Neutrophil (primary cell): Measurements from ENCODE around the gene ABCD4.

Experiments used
- H3K27ac ChIP-seq: fragments of 200-600 bp; sonication (generic); 2 replicates; pipeline ENCODE4 v1.5.1; 2016; ENCODE audit warnings: mild to moderate bottlenecking, moderate library complexity
- H3K27me3 ChIP-seq: fragments of 200-600 bp; sonication (generic); 2 replicates; pipeline ENCODE4 v1.6.0; 2016; ENCODE audit warnings: mild to moderate bottlenecking
- H3K36me3 ChIP-seq: fragments of 200-600 bp; sonication (generic); 2 replicates; pipeline ENCODE4 v1.5.1; 2017
- H3K4me1 ChIP-seq, 2 experiments: fragments of 200-600 bp in 1 of 2; sonication (generic) in 1 of 2; 1 replicate in 1 of 2; 2 replicates in 1 of 2; pipeline versions ENCODE4 v1.5.1 to v1.6.1; 2013 to 2016; ENCODE audit warnings: low read depth in 1 of 2, low read length in 1 of 2, mild to moderate bottlenecking in 1 of 2, moderate library complexity in 1 of 2; ENCODE audit not compliant: control insufficient read depth in 1 of 2, insufficient read depth in 1 of 2
- H3K4me3 ChIP-seq, 2 experiments: fragments of 200-600 bp in 1 of 2; sonication (generic) in 1 of 2; 1 replicate in 1 of 2; 2 replicates in 1 of 2; pipeline ENCODE4 v1.5.1; 2013 to 2016; ENCODE audit warnings: low read depth in 1 of 2, low read length in 1 of 2, mild to moderate bottlenecking in 1 of 2, moderate library complexity in 1 of 2
- H3K9me3 ChIP-seq: fragments of 200-600 bp; sonication (generic); 2 replicates; pipeline ENCODE4 v1.5.1; 2016
- CTCF ChIP-seq: fragments of 200-600 bp; sonication (generic); IDR thresholded peaks from 2 replicates; pipeline ENCODE4 v1.5.1; 2016; ENCODE audit warnings: antibody characterized with exemption

ABCD4 gene

GRCh38 chr14:74238974-74239847 is 63.5 kb downstream of the ABCD4 start, which contains the start of gene VSX2:
Gene VSX2, plus strand, starts transcription at chr14:74239449. Its CDS starts 113 bp downstream, at chr14:74239562.
- Histone ChIP-seq H3K4me3 (no peak within 1 kb of the TSS), H3K4me1 (peaks cover 7 to 24% of the 10 kb centered on the region in 2 experiments), H3K27ac (no peak within 1 kb of the TSS), H3K36me3 (no peaks in the 10 kb centered on the region), H3K9me3 (no peaks in the 10 kb centered on the region), H3K27me3 (peaks cover 97% of the 10 kb centered on the region)
- no peak for TF ChIP-seq CTCF

DNA sequence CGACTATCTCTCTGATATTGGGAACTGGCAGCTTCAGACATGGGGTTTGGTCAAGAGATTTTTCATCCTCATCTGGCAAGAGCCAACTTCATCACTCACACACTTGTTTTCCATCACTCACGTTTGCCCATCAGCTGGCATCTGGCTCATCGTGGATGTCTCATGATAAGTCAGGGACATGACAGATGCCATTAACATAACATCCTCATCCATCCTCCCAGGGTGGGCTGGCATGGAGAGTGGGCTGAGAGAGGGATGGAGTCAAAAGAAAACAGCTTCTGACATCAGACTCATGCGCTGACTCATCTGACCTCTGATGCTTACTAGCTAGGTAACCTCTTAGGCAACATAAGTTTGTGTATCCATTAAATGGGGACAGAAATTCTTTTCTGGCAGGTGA is 65.3 kb downstream of the ABCD4 start:
- peaks cover 91% of the 10 kb centered on the region for H3K27me3 ChIP-seq
- no peak for TF ChIP-seq CTCF

More for the DNA sequence above, 65.3 kb downstream of the ABCD4 start:
- no peak overlapping the region for H3K4me3 ChIP-seq
- peaks cover 7 to 24% of the 10 kb centered on the region in 2 experiments for H3K4me1 ChIP-seq
- H3K9me3 ChIP-seq, result no peaks in the 10 kb centered on the region
- H3K36me3 ChIP-seq, result no peaks in the 10 kb centered on the region
- H3K27ac ChIP-seq, result no peak overlapping the region
